Stimulated activated naive CD8-positive, alpha-beta T cell treated with anti-CD3 and anti-CD28 coated beads, Interleukin-15, amount 100 ng/mL, for 72 hours (primary cell): ENCODE results near the gene TRAPPC2L.
A peak's percentile ranks its signal among the peaks of the same experiment; 100 is the strongest.

Experiments
- ATAC-seq: fragments of 150-1000 bp; cut with Tn5 transposase; 2 replicates; pipeline ENCODE4 v1.10.0; 2021; ENCODE audit warnings: mild to moderate bottlenecking, moderate library complexity
- DNase-seq, 2 donors: peaks; one replicate each; pipeline ENCODE4 v3.0.0; 2021 to 2022
- H3K27ac Mint-ChIP-seq, 2 donors: one replicate each; pipeline ENCODE4 v1.8.0; 2022; ENCODE audit warnings: mild to moderate bottlenecking in 2 of 2, mixed read lengths in 2 of 2, moderate library complexity in 2 of 2
- H3K27me3 Mint-ChIP-seq: one replicate; pipeline ENCODE4 v1.8.0; 2022; ENCODE audit warnings: mixed read lengths
- H3K4me1 Mint-ChIP-seq: one replicate; pipeline ENCODE4 v1.8.0; 2022; ENCODE audit warnings: mild to moderate bottlenecking, mixed read lengths
- H3K4me3 Mint-ChIP-seq, 2 donors: one replicate each; pipeline ENCODE4 v1.8.0; 2022; ENCODE audit warnings: mild to moderate bottlenecking in 2 of 2, mixed read lengths in 2 of 2, moderate library complexity in 1 of 2
- H3K9me3 Mint-ChIP-seq, 2 donors: one replicate each; pipeline ENCODE4 v1.8.0; 2022; ENCODE audit warnings: mixed read lengths in 2 of 2

The TRAPPC2L gene

GRCh38 chr16:88856828-88857727, at the start of gene TRAPPC2L, which contains the start of gene GALNS:
TSS of gene TRAPPC2L (plus strand) at chr16:88857127. CDS start at chr16:88857151, 24 bp downstream.
TSS of gene GALNS (minus strand) at chr16:88856947. CDS start at chr16:88856877, 70 bp downstream.
- Mint-ChIP-seq H3K4me3 (peak within 1 kb of the TSS; percentile 91 to 100), H3K4me1 (peaks cover 39% of the 10 kb centered on the region), H3K27ac (peak within 1 kb of the TSS; percentile 88 to 98), H3K27me3 (no peaks in the 10 kb centered on the region), H3K9me3 (no peaks in the 10 kb centered on the region)
- ATAC-seq (peak; percentile 82), DNase-seq (peak; percentile 98 to 99)

GRCh38 chr16:88807142-88807625, 49.7 kb upstream of the TRAPPC2L start:
- H3K27me3 Mint-ChIP-seq: no peaks in the 10 kb centered on the region
- H3K9me3 Mint-ChIP-seq: no peaks in the 10 kb centered on the region
- DNase-seq: no peak
- ATAC-seq: no peak
- H3K4me1 Mint-ChIP-seq: peaks cover 73% of the 10 kb centered on the region
- H3K4me3 Mint-ChIP-seq: peak overlapping the region in 1 of 2 donors; percentile 39
- peak overlapping the region in 1 of 2 donors; percentile 86 for H3K27ac Mint-ChIP-seq

- ATAC-seq (no peak), DNase-seq (no peak)
- Mint-ChIP-seq H3K9me3 (no peaks in the 10 kb centered on the region), H3K27me3 (no peaks in the 10 kb centered on the region), H3K4me1 (peaks cover 78% of the 10 kb centered on the region), H3K4me3 (peak overlapping the region in 1 of 2 donors; percentile 49), H3K27ac (peak overlapping the region in 1 of 2 donors; percentile 94)
Measured at GRCh38 chr16:88807626-88808453, 49.1 kb upstream of the TRAPPC2L start.

- peak overlapping the region in 1 of 2 donors; percentile 94 for H3K27ac Mint-ChIP-seq
- ATAC-seq: no peak
Measured at GRCh38 chr16:88809068-88809675, 47.8 kb upstream of the TRAPPC2L start.

GRCh38 chr16:88809676-88810165, 47.2 kb upstream of the TRAPPC2L start:
- H3K9me3 Mint-ChIP-seq: no peaks in the 10 kb centered on the region
- peaks cover 76% of the 10 kb centered on the region for H3K4me1 Mint-ChIP-seq
- H3K4me3 Mint-ChIP-seq: peak overlapping the region; percentile 98 to 99
- H3K27ac Mint-ChIP-seq: peak overlapping the region in 1 of 2 donors; percentile 99
- no peaks in the 10 kb centered on the region for H3K27me3 Mint-ChIP-seq
- DNase-seq (no peak), ATAC-seq (no peak)

More at GRCh38 chr16:88809068-88809675, 47.8 kb upstream of the TRAPPC2L start:
- no peak for DNase-seq
- no peaks in the 10 kb centered on the region for H3K9me3 Mint-ChIP-seq
- H3K27me3 Mint-ChIP-seq: no peaks in the 10 kb centered on the region
- peak overlapping the region; percentile 98 to 99 for H3K4me3 Mint-ChIP-seq
- H3K4me1 Mint-ChIP-seq: peaks cover 81% of the 10 kb centered on the region

- Mint-ChIP-seq H3K4me3 (peak overlapping the region; percentile 98 to 99), H3K27me3 (no peaks in the 10 kb centered on the region), H3K4me1 (peaks cover 70% of the 10 kb centered on the region), H3K27ac (peak overlapping the region; percentile 93 to 99), H3K9me3 (no peaks in the 10 kb centered on the region)
- ATAC-seq (peak; percentile 30), DNase-seq (peak in 1 of 2 donors; percentile 62)
Measured at GRCh38 chr16:88810166-88810911, 46.6 kb upstream of the TRAPPC2L start.

GRCh38 chr16:88810912-88811768, 45.8 kb upstream of the TRAPPC2L start:
- DNase-seq (peak; percentile 77 to 78), ATAC-seq (peak; percentile 70)
- H3K27me3 Mint-ChIP-seq: no peaks in the 10 kb centered on the region
- H3K4me3 Mint-ChIP-seq: peak overlapping the region; percentile 98 to 99
- H3K27ac Mint-ChIP-seq: peak overlapping the region; percentile 98 to 99
- peaks cover 62% of the 10 kb centered on the region for H3K4me1 Mint-ChIP-seq
- no peaks in the 10 kb centered on the region for H3K9me3 Mint-ChIP-seq

GRCh38 chr16:88811769-88812512, 45.0 kb upstream of the TRAPPC2L start, which contains the start of gene APRT:
TSS of gene APRT (minus strand) at chr16:88811928. CDS start at chr16:88811899, 29 bp downstream.
- peak; percentile 73 for ATAC-seq
- H3K27me3 Mint-ChIP-seq: no peaks in the 10 kb centered on the region
- peak within 1 kb of the TSS; percentile 98 to 99 for H3K4me3 Mint-ChIP-seq
- H3K9me3 Mint-ChIP-seq: no peaks in the 10 kb centered on the region
- peak; percentile 97 to 99 for DNase-seq
- H3K4me1 Mint-ChIP-seq: peaks cover 55% of the 10 kb centered on the region
- peak within 1 kb of the TSS; percentile 98 to 99 for H3K27ac Mint-ChIP-seq

GRCh38 chr16:88812513-88813268, 44.2 kb upstream of the TRAPPC2L start:
- H3K9me3 Mint-ChIP-seq: no peaks in the 10 kb centered on the region
- peaks cover 48% of the 10 kb centered on the region for H3K4me1 Mint-ChIP-seq
- peak overlapping the region; percentile 93 to 97 for H3K27ac Mint-ChIP-seq
- peak overlapping the region; percentile 91 to 98 for H3K4me3 Mint-ChIP-seq
- ATAC-seq: no peak
- no peak for DNase-seq
- H3K27me3 Mint-ChIP-seq: no peaks in the 10 kb centered on the region

GRCh38 chr16:88813269-88814143, 43.4 kb upstream of the TRAPPC2L start:
- ATAC-seq: no peak

GRCh38 chr16:88814144-88814502, 42.8 kb upstream of the TRAPPC2L start:
- Mint-ChIP-seq H3K4me3 (no peak overlapping the region), H3K9me3 (no peaks in the 10 kb centered on the region), H3K4me1 (peaks cover 34% of the 10 kb centered on the region), H3K27ac (peak overlapping the region in 1 of 2 donors; percentile 22), H3K27me3 (no peaks in the 10 kb centered on the region)
- ATAC-seq: no peak
- no peak for DNase-seq

More at GRCh38 chr16:88813269-88814143, 43.4 kb upstream of the TRAPPC2L start:
- Mint-ChIP-seq H3K4me1 (peaks cover 40% of the 10 kb centered on the region), H3K27ac (peak overlapping the region in 1 of 2 donors; percentile 22), H3K9me3 (no peaks in the 10 kb centered on the region), H3K27me3 (no peaks in the 10 kb centered on the region), H3K4me3 (peak overlapping the region in 1 of 2 donors; percentile 19)
- no peak for DNase-seq
